Hair follicular keratinocyte (primary cell): ENCODE results near the gene PIGR. TPM values are rescaled to one million over a fixed set of nuclear protein-coding genes. Genes with fewer than 3 reads are reported as not detected.

Experiments used
- total RNA-seq: library from RNA; depleted of rRNA; stranded (reverse); fragments of >200 nt; gene quantifications from 2 replicates; pipeline ENCODE4 v1.2.3, GENCODE V29; 2015

The PIGR gene
- not detected in 2 replicates for total RNA-seq

GRCh38 chr1:206946261-206946660, at the start of gene PIGR:
PIGR (minus strand) TSS chr1:206946466; CDS start chr1:206940531, 5,935 bp downstream.

GRCh38 chr1:206970446-206970845, 24.2 kb upstream of the PIGR start, which contains the start of gene FCAMR:
FCAMR (minus strand) TSS chr1:206970460; CDS start chr1:206970125, 335 bp downstream.

DNA sequence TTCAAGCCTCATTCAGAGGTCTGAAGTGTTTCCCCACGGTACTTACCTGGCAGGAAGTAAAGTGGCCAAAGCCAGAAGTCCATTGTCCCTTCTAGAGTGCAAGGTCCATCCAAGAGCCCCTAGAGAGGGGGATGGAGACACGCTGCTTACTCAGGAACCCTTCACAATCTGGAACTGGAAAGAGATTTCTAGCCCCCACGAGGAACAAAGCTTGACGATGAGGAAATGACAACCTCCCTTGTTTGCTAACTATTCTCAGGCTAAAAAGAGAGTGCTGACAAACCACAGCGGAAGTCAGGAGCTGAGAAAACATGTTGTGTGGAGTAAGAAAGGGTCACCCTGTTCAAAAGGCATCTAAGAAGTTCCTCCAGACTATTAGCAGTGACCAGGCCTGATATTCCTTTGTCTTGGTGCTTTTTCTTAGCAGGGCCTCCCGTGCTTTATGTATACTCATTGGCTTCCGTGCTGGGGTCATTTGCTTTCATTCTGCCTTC, 24.4 kb downstream of the PIGR start, which contains the start of gene FCMR:
Gene FCMR, minus strand, starts transcription at position 170 of the 494 bp plus-strand sequence. Its CDS starts 87 bp downstream, at position 83.

DNA sequence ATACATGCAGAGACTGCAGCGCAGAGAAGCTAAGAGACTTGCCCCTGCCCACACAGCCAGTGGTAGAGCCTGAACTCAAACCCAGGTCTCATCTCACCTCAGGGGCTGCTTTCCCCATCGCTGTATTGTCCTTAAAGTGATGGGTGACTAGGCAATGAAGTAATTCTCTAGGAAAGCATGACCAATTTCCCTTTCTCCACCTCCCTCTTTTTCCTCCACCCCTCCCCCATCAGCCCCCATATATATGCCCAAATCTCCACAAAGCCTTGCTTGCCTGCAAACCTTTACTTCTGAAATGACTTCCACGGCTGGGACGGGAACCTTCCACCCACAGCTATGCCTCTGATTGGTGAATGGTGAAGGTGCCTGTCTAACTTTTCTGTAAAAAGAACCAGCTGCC, 49.1 kb downstream of the PIGR start, which contains the start of gene IL24:
Gene IL24, plus strand, starts transcription at position 269 of the 400 bp plus-strand sequence. CDS start 390 bp downstream, outside the sequence.

Other genes starting within 250 kb of the PIGR start
- gene IL19, start 175.7 kb downstream of the PIGR start, total RNA-seq = not detected in 2 replicates
- gene IL10, start 174.0 kb downstream of the PIGR start, total RNA-seq = not detected in 2 replicates
- gene IL20, start 80.8 kb downstream of the PIGR start, total RNA-seq = 5.0 and 13.7 TPM in 2 replicates
- 12.4 and 14.1 TPM in 2 replicates for gene IL24, start 49.0 kb downstream of the PIGR start, total RNA-seq
- gene FCMR, start 24.5 kb downstream of the PIGR start, total RNA-seq = 3.3 and 4.8 TPM in 2 replicates
- not detected in 2 replicates for gene FCAMR, start 24.0 kb upstream of the PIGR start, total RNA-seq
- gene C1orf116, start 86.3 kb upstream of the PIGR start, total RNA-seq = 57.3 and 67.3 TPM in 2 replicates
- gene YOD1, start 104.7 kb upstream of the PIGR start, total RNA-seq = 4.4 and 6.0 TPM in 2 replicates
- gene PFKFB2, start 106.8 kb upstream of the PIGR start, total RNA-seq = 10.7 and 12.5 TPM in 2 replicates
- not detected in 2 replicates for gene C4BPB, start 142.4 kb upstream of the PIGR start, total RNA-seq
- gene C4BPA, start 157.8 kb upstream of the PIGR start, total RNA-seq = not detected in 2 replicates